NCI-H2196 (cell line): ENCODE results near the gene NACA2.
A peak's percentile ranks its signal among the peaks of the same experiment; 100 is the strongest.
"Not testable (repeated sequence)": the region's sequence is repeated elsewhere in the genome, so short reads cannot be mapped to it uniquely, and the experiment has no call there.

Source experiments
- DNase-seq: peaks from one replicate; lab custom pipeline; 2025; ENCODE audit not compliant: unreplicated experiment; lab: John Stamatoyannopoulos, UW

Gene NACA2

GRCh38 chr17:61552560-61552959 lies 38.5 kb downstream of the NACA2 start:
- DNase-seq: not testable (repeated sequence)

DNA sequence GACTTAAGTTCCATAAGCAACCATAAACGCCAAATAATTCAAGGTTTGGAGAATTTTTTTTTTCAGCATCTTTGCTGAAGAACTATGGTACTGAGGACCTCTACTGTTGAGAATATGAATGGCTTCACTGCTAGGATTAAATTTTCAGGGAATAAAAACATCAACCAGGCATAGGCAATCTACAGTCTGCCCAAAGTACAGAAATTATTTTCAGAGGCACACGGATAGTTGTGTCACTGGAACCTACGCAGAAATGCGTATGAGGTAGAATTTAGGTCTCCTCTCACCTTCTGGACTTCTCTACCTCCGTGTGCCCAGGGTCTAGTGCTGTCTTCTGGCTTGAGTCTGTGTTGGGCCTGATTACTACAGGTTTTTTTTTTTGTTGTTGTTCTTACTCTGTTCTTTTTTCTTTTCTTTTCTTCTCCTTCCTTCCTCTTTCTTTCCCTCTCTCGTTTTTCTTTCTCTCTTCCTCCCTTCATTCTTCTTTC lies 39.7 kb downstream of the NACA2 start:
- peak; percentile 40 for DNase-seq

- no peak for DNase-seq
Observed at GRCh38 chr17:61547113-61547512, 43.9 kb downstream of the NACA2 start.

DNA sequence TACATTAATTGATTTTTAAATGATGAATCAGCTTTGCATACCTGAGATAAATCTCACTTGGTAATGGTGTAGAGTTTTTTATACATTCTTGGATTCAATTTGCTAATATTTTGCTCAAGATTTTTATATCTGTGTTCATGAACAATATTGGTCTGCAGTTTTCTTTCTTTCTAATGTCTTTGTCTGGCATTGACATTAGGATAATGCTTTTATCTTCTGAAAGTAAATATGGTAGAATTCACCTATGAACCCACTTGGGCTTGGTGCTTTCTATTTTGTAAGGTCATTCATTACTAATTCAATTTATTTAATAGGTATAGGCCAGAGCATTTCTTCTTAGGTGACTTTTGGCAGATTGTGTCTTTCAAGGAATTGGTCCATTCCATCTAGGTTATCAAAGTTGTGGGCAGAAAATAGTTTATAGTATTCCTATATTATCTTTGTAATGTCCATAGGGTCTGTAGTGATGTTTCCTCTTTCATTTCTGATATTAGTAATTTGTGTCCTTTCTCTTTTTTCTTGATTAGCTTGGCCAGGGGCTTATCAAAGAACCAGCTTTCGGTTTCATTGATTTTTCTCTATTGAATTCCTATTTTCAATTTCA lies 45.6 kb downstream of the NACA2 start:
- DNase-seq: no peak

DNA sequence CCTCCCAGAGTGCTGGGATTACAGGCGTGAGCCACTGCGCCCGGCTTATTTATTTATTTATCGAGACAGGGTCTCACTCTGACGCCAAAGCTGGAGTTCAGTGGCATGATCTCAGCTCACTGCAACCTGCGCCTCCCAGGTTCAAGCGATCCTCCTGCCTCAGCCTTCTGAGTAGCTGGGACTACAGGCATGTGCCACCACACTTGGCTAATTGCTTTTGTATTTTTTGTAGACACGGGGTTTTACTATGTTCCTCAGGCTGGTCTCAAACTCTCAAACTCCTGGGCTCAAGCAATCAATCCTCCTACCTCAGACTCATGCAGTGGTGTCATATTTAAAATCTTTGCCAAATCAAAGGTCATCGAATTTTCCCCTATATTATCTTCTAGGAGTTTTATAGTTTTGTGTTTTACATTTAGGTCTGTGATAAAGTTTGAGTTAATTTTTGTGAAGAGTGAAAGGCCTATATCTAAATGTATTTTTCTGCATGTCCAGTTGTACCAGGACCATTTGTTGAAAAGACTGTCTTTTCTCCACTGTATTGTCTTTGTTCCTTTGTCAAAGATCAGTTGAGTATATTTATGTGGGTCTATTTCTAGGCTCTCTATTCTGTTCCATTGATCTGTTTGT lies 47.1 kb downstream of the NACA2 start:
- no peak for DNase-seq

GRCh38 chr17:61542027-61542426 lies 49.0 kb downstream of the NACA2 start:
- no peak for DNase-seq

GRCh38 chr17:61540874-61541273 lies 50.1 kb downstream of the NACA2 start:
- DNase-seq: no peak
